Liver (tissue), 3 donors: ENCODE data around the gene MAPK11.

Experiments
- EGR1 ChIP-seq, 2 donors: IDR thresholded peaks; 2 replicates each; pipeline ENCODE4 v1.6.1; 2016 to 2018; ENCODE audit warnings: antibody characterized with exemption in 2 of 2, low read depth in 2 of 2
- JUND ChIP-seq, 2 donors: IDR thresholded peaks; 2 replicates each; pipeline ENCODE4 v1.6.1; 2016; ENCODE audit warnings: antibody characterized with exemption in 2 of 2
- TAF1 ChIP-seq: conservative IDR thresholded peaks from 2 replicates; pipeline ENCODE4 v1.6.1; 2016; ENCODE audit warnings: antibody characterized with exemption, mild to moderate bottlenecking
- TF ChIP-seq, protein P1 (sequence below): fragments of 150-350 bp; IDR thresholded peaks from 2 replicates; pipeline ENCODE4 v1.5.1; 2017; ENCODE audit warnings: improper control_type of control experiment, low read depth, low read length; ENCODE audit not compliant: missing input control
- TF ChIP-seq, protein P2 (sequence below): IDR thresholded peaks from 2 replicates; pipeline ENCODE4 v1.6.1; 2016; ENCODE audit warnings: antibody characterized with exemption, mild to moderate bottlenecking
- TF ChIP-seq, protein P3 (sequence below): IDR thresholded peaks from 2 replicates; pipeline ENCODE4 v1.6.1; 2016; ENCODE audit warnings: antibody characterized with exemption
- donor health status: healthy.
- donor health status: healthy.

DNA sequence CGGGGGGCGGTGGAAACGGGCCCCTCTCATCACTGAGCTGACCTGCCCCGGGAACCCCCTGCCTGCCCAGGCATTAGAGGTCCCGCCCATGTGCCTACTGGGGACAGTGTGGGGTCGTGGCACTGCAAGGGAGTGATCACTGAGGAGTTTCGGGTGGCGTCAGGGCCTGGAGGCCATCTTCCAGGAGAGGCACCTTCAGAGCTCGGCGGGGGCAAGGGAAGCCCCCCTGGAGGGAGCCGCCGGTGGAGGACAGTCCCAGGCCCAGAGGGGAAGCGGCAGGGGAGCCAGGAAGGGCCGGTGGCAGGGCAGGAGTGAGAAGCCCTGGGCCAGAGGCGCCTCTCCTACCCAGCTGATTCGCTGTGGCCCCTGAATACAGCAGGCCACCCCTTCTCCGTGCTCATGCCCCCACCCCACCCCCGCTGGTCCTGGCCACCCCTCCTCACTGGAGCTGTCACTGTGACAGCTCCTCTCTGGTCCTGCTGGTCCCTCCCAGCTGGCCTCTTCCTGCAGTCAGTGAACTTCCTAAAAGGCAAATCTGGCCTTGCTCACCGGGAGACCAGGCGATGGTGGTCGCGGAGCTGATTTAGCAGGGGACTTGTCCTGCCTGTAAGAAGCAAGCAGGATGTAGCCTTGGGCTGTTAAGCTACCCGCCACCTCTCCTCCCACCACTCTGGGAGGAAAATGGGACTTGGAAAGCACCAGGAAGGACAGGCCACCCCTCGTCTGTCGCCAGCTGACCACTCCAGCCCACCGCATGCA is 2.0 kb upstream of the MAPK11 start:
- TF ChIP-seq, protein P1, sequence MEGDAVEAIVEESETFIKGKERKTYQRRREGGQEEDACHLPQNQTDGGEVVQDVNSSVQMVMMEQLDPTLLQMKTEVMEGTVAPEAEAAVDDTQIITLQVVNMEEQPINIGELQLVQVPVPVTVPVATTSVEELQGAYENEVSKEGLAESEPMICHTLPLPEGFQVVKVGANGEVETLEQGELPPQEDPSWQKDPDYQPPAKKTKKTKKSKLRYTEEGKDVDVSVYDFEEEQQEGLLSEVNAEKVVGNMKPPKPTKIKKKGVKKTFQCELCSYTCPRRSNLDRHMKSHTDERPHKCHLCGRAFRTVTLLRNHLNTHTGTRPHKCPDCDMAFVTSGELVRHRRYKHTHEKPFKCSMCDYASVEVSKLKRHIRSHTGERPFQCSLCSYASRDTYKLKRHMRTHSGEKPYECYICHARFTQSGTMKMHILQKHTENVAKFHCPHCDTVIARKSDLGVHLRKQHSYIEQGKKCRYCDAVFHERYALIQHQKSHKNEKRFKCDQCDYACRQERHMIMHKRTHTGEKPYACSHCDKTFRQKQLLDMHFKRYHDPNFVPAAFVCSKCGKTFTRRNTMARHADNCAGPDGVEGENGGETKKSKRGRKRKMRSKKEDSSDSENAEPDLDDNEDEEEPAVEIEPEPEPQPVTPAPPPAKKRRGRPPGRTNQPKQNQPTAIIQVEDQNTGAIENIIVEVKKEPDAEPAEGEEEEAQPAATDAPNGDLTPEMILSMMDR, result no peak
- TF ChIP-seq, protein P2, sequence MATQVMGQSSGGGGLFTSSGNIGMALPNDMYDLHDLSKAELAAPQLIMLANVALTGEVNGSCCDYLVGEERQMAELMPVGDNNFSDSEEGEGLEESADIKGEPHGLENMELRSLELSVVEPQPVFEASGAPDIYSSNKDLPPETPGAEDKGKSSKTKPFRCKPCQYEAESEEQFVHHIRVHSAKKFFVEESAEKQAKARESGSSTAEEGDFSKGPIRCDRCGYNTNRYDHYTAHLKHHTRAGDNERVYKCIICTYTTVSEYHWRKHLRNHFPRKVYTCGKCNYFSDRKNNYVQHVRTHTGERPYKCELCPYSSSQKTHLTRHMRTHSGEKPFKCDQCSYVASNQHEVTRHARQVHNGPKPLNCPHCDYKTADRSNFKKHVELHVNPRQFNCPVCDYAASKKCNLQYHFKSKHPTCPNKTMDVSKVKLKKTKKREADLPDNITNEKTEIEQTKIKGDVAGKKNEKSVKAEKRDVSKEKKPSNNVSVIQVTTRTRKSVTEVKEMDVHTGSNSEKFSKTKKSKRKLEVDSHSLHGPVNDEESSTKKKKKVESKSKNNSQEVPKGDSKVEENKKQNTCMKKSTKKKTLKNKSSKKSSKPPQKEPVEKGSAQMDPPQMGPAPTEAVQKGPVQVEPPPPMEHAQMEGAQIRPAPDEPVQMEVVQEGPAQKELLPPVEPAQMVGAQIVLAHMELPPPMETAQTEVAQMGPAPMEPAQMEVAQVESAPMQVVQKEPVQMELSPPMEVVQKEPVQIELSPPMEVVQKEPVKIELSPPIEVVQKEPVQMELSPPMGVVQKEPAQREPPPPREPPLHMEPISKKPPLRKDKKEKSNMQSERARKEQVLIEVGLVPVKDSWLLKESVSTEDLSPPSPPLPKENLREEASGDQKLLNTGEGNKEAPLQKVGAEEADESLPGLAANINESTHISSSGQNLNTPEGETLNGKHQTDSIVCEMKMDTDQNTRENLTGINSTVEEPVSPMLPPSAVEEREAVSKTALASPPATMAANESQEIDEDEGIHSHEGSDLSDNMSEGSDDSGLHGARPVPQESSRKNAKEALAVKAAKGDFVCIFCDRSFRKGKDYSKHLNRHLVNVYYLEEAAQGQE, result no peak
- TF ChIP-seq JUND (IDR thresholded peaks at IDR 0.05) (no peak), TAF1 (no peak), EGR1 (IDR thresholded peaks at IDR 0.05; ENCODE audit: low read depth in 2 of 2) (no peak)
- TF ChIP-seq, protein P3, sequence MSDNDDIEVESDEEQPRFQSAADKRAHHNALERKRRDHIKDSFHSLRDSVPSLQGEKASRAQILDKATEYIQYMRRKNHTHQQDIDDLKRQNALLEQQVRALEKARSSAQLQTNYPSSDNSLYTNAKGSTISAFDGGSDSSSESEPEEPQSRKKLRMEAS, result no peak
